Glutamatergic neuron (in vitro differentiated cells): ENCODE data around the gene CYP1A2. TPM values are rescaled to one million over a fixed set of nuclear protein-coding genes. Genes with fewer than 3 reads are reported as not detected.

Experiments
- DNase-seq: peaks from one replicate; pipeline ENCODE4 v3.0.0; 2022
- H3K27ac Mint-ChIP-seq: one replicate; pipeline ENCODE4 v1.8.0; 2020; ENCODE audit warnings: mild to moderate bottlenecking, mixed read lengths, inconsistent platforms; ENCODE audit not compliant: unreplicated experiment
- H3K27me3 Mint-ChIP-seq: one replicate; pipeline ENCODE4 v1.8.0; 2020; ENCODE audit warnings: mild to moderate bottlenecking, moderate library complexity, mixed read lengths, inconsistent platforms; ENCODE audit not compliant: unreplicated experiment
- H3K36me3 Mint-ChIP-seq: one replicate; pipeline ENCODE4 v1.8.0; 2020; ENCODE audit warnings: mild to moderate bottlenecking, mixed read lengths, inconsistent platforms; ENCODE audit not compliant: unreplicated experiment
- H3K4me1 Mint-ChIP-seq: one replicate; pipeline ENCODE4 v1.8.0; 2020; ENCODE audit warnings: mild to moderate bottlenecking, low read depth, mixed read lengths, inconsistent platforms; ENCODE audit not compliant: unreplicated experiment
- H3K4me3 Mint-ChIP-seq: one replicate; pipeline ENCODE4 v1.8.0; 2020; ENCODE audit warnings: mild to moderate bottlenecking, mixed read lengths, inconsistent platforms; ENCODE audit not compliant: unreplicated experiment
- H3K9me3 Mint-ChIP-seq: one replicate; pipeline ENCODE4 v1.8.0; 2020; ENCODE audit warnings: mild to moderate bottlenecking, moderate library complexity, mixed read lengths, inconsistent platforms; ENCODE audit not compliant: unreplicated experiment
- total RNA-seq: library from RNA; stranded (reverse); fragmentation: NEBNext Ultra II Directional; extraction: Animal tissue kit (Norgen Biotek cat#: 25700); gene quantifications from one replicate; pipeline ENCODE4 v1.2.1, GENCODE V29; 2021; ENCODE audit not compliant: unreplicated experiment
- TF ChIP-seq, protein P1 (sequence below): fragments of 200-600 bp; sonication (generic); IDR thresholded peaks from one replicate; pipeline ENCODE4 v1.5.0; 2021; ENCODE audit not compliant: partially characterized antibody, unreplicated experiment

CYP1A2 gene
- total RNA-seq, 1 donor from 2014 or later: not detected

DNA sequence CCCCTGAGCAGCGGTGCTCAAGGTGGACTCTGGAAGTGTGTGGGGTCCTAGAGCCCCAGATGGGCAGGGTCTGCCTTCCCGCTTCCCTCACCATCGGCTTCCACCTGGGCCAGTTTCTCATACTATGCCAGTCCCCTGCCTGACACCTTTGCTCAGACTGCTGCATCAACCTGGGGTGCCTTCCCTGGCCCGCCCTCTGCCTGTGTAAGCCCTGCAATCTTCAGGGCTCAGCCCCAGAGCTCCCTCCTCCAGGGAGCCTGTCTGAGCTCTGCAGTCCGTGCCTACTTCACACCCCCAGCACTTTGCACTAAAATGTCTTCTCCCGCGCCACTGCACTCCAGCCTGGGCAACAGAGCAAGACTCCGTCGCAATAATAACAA lies 46.3 kb downstream of the CYP1A2 start:
- Mint-ChIP-seq H3K9me3 (no peaks in the 10 kb centered on the region), H3K27ac (no peak overlapping the region), H3K4me3 (no peak overlapping the region), H3K27me3 (peaks cover 9% of the 10 kb centered on the region), H3K4me1 (peaks cover 12% of the 10 kb centered on the region), H3K36me3 (no peaks in the 10 kb centered on the region)
- TF ChIP-seq, protein P1, sequence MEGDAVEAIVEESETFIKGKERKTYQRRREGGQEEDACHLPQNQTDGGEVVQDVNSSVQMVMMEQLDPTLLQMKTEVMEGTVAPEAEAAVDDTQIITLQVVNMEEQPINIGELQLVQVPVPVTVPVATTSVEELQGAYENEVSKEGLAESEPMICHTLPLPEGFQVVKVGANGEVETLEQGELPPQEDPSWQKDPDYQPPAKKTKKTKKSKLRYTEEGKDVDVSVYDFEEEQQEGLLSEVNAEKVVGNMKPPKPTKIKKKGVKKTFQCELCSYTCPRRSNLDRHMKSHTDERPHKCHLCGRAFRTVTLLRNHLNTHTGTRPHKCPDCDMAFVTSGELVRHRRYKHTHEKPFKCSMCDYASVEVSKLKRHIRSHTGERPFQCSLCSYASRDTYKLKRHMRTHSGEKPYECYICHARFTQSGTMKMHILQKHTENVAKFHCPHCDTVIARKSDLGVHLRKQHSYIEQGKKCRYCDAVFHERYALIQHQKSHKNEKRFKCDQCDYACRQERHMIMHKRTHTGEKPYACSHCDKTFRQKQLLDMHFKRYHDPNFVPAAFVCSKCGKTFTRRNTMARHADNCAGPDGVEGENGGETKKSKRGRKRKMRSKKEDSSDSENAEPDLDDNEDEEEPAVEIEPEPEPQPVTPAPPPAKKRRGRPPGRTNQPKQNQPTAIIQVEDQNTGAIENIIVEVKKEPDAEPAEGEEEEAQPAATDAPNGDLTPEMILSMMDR: no peak
- DNase-seq: no peak

DNA sequence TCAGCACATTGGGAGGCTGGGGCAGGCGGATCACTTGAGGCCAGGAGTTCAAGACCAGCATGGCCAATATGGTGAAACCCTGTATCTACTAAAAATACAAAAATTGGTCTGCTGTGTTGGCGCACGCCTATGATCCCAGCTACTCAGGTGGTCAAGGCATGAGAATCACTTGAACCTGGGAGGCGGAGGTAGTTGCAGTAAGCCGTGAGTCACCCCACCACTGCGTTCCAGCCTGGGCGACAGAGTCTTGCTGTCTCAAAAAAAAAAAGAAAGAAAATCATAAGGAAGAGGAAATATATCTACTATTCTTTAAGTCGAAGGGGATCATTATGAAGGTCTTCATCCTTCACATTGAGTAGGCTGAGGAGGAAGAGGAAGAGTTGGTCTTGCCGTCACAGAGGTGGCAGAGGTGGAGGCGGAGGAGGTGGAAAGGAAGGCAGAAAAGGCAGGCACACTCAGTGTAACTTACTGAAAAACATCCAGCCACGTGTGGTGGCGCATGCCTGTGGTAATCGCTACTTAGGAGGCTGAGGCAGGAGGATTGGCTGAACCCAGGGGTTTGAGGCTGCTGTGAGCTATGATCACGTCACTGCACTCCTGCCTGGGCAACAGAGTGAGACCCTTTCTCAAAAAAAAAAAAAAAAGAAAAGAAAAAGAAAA lies 47.5 kb downstream of the CYP1A2 start:
- no peaks in the 10 kb centered on the region for H3K9me3 Mint-ChIP-seq
- H3K36me3 Mint-ChIP-seq: no peaks in the 10 kb centered on the region
- DNase-seq: no peak
- H3K4me3 Mint-ChIP-seq: no peak overlapping the region
- H3K4me1 Mint-ChIP-seq: peaks cover 12% of the 10 kb centered on the region
- H3K27ac Mint-ChIP-seq: no peak overlapping the region
- H3K27me3 Mint-ChIP-seq: peaks cover 6% of the 10 kb centered on the region
- TF ChIP-seq, protein P1: no peak

- Mint-ChIP-seq H3K9me3 (no peaks in the 10 kb centered on the region), H3K27me3 (peaks cover 4% of the 10 kb centered on the region), H3K27ac (no peak overlapping the region), H3K36me3 (no peaks in the 10 kb centered on the region), H3K4me3 (no peak overlapping the region), H3K4me1 (no peaks in the 10 kb centered on the region)
- TF ChIP-seq, protein P1: no peak
- no peak for DNase-seq
These were observed 50.0 kb downstream of the CYP1A2 start for GRCh38 chr15:74798388-74799254.

DNA sequence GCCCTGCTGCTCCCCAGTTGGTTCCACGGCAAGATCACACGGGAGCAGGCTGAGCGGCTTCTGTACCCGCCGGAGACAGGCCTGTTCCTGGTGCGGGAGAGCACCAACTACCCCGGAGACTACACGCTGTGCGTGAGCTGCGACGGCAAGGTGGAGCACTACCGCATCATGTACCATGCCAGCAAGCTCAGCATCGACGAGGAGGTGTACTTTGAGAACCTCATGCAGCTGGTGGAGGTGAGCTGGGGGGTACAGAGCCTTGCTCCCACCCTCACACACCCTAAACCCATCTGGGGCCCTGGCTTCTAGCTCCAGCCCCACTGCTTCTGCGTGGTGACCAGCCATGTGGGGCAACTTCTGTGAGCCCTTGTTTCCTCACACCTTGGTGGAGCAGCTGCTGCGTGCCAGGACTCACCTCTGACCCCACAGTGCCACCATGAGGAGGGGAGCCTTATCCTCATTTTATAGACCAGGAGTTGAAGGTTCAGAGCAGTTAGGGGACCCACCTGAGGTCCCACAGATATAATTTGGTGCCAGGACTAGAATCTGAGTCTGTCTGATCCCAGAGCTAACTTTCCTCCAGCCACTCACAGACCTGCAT lies 50.7 kb downstream of the CYP1A2 start:
- Mint-ChIP-seq H3K27me3 (peaks cover 4% of the 10 kb centered on the region), H3K9me3 (peaks cover 3% of the 10 kb centered on the region), H3K4me3 (no peak overlapping the region), H3K27ac (no peak overlapping the region), H3K4me1 (no peaks in the 10 kb centered on the region), H3K36me3 (peaks cover 6% of the 10 kb centered on the region)
- DNase-seq: no peak
- TF ChIP-seq, protein P1: no peak
